Activated CD4-positive, alpha-beta T cell treated with anti-CD3 and anti-CD28 coated beads for 24 hours (primary cell): ENCODE measurements around the gene VMAC.

Experiments
- DNase-seq, 2 donors: peaks; one replicate each; pipeline ENCODE4 v3.0.0-alpha.2; 2020; ENCODE audit warnings: low read depth in 2 of 2

VMAC gene

DNA sequence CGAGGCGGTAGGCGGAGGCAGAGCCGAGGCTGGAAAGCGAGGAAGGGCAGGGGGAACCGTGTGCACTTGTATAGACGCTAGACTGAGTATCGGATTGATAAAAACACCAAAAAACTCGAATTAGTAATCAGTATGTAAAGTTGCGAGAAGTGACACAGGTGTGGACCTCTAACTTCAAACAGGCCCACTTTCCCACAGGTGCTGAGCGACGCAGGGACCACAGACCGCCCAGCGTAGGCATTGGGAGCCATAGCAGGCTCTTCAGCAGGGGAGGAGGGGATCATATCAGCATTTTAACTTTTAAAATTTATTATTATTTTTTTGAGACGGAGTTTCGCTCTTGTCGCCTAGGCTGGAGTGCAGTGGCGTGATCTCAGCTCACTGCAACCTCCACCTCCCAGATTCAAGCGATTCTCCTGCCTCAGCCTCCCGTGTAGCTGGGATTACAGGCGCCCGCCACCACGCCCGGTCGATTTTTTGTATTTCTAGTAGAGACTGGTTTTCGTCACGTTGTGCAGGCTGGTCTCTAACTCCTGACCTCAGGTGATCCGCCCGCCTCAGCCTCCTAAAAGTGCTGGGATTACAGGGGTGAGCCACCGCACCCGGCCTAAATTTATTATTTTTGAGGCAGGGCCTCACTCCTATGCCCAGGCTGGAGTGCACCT is 574 bp downstream of the VMAC start:
- no peak for DNase-seq

DNA sequence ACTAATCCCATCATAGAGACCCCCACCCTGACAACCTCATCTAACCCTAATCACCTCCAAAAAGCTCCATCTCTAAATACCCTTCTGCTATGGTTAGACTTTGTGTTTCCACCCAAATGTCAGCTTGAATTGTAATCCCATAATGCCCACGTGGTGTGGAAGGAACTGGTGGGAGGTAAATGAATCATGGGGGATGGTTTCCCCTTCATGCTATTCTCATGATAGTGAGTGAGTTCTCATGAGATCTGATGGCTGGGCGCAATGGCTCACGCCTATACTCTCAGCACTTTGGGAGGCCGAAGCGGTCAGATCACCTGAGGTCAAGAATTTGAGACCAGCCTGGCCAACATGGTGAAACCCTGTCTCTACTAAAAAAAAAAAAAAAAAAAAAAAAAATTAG is 2.6 kb downstream of the VMAC start:
- no peak for DNase-seq

DNA sequence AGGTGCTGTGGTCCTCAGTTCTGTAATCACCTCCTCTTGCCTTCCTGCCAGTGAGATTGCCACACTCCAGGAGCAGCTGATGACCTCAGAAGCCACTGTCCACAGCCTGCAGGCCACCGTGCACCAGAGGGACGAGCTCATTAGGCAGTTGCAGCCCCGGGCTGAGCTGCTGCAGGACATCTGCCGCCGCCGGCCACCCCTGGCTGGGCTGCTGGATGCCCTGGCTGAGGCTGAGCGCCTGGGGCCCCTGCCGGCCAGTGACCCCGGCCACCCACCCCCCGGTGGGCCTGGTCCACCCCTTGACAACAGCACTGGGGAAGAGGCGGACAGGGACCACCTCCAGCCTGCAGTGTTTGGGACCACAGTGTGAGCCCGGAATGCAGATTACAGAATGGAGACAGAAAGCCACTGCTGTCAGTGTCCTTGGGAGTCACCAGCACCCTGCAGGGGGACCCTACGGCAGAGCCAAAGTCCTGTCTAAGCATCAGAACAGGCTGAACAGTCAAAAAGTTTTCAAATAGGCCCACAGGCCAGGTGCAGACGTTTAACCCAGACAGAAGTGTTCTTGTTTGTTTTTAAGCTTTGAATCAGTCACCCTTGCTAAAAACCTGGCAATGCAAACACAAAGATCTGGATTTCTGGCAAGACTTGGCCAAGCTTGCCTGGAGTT is 4.2 kb downstream of the VMAC start:
- no peak for DNase-seq

DNA sequence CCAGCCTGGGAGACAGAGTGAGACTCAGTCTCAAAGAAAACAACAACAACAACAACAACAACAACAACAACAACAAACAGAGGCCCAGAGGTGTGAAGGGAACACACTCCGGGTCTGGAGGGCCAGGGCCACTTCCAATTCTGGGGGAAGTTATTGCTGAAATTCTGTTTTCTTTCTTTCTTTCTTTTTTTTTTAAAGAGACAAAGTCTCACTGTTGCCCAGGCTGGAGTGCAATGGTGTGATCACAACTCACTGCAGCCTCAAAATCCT is 5.9 kb downstream of the VMAC start:
- DNase-seq: no peak

DNA sequence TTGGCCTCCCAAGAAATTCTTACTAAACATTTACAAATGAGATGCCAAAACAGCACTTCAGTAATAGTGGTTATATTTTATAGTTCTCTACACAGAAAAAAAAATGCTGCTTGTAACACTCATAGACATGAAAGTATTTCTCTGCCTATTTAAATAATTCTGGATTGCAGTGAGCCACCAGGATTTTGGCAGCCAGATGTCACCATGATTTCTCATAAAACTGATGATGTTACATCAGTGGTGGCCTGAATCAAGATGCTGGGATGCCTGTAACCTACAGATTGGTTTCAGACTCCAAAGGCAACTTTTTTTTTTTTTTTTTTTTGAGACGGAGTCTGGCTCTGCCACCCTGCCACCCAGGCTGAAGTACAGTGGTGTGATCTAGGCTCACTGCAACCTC is 6.7 kb downstream of the VMAC start:
- DNase-seq: no peak

DNA sequence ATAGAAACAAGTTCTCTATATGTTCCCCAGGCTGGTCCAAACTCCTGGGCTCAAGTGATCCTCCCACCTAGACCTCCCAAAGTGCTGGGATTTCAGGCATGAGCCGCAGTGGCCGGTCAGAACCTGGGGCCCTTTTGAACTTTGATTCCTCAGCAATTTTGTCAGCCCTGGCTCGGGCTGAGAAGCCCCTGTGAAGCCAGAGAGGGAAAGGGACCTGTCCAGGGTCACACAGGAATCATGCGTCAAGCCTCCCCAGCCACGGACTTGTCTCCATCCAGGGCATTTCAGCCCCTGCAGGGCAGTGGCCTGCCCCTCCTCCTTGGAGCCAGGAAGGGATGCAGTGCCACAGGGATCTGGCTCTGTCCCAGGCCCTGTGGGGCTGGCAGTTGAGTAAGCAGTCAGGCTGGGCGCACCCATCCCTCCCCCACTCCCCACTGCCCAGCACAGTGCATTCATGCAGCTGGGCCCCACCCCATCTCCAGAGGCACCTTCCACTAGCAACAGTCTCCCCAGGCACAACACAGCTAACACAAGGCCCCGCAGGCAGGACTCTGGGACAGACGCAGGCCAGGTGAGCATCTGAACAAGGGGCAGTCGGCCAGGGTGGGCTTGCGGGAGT is 9.2 kb downstream of the VMAC start, which contains the start of gene CAPS:
Gene CAPS, plus strand, starts transcription at position 516 of the 619 bp plus-strand sequence. CDS start 153 bp downstream, outside the sequence.
- no peak for DNase-seq

DNA sequence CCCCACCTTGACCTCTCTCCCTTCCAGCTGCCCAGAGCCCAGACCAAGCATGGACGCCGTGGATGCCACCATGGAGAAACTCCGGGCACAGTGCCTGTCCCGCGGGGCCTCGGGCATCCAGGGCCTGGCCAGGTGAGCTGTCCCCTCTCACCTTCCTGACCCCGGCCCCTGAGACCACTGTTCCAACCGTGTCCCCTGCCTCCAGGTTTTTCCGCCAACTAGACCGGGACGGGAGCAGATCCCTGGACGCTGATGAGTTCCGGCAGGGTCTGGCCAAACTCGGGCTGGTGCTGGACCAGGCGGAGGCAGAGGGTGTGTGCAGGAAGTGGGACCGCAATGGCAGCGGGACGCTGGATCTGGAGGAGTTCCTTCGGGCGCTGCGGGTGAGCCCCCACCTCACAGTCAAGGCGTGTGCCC is 9.7 kb downstream of the VMAC start:
- DNase-seq: no peak

DNA sequence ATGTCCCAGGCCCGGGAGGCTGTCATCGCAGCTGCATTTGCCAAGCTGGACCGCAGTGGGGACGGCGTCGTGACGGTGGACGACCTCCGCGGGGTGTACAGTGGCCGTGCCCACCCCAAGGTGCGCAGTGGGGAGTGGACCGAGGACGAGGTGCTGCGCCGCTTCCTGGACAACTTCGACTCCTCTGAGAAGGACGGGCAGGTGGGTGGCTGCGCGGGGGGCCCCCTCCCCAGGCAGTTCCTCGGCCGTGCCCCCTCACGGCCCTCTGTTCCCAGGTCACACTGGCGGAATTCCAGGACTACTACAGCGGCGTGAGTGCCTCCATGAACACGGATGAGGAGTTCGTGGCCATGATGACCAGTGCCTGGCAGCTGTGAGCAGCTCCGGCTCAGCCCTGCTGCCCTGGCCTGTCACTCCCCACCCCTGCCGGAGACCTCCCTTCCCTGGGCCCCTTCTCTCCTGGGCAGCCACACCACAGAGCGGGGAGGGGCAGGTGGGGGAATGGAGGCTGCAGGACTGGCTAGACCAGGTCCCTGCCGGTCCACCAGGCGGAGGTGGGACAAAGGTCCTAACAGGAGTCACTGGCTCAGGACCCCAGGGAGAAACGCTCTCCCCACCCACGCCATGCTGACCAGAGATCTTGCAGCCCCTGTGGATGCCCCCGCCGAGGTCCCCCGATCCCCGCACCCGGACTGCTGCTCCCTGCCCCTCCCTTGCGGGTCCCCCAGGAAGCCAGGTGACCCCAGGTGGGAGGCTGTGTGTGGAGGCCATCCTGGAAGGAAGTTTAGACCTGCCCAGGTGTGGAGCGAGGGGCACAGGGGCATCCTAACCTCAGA is 10.5 kb downstream of the VMAC start:
- no peak for DNase-seq

DNA sequence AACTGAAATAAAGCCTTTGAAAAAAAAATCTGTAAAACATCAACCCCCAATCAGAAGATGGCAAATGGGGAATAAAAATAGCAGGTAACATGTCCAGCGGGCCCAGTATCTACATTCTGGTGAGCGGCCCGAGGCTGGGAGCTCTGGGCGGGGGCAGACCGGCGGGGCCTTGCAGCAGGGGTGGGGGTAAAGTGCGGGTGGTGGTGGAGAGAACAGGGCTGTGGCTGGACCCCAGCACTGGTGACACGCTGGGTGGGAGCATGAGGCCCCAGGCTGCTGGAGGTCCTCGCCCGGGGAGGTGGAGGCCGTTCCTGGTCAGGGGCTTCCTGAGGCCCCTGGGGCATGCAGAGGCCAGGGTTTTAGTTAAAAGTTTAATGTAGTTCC is 11.1 kb downstream of the VMAC start:
- DNase-seq: no peak

DNA sequence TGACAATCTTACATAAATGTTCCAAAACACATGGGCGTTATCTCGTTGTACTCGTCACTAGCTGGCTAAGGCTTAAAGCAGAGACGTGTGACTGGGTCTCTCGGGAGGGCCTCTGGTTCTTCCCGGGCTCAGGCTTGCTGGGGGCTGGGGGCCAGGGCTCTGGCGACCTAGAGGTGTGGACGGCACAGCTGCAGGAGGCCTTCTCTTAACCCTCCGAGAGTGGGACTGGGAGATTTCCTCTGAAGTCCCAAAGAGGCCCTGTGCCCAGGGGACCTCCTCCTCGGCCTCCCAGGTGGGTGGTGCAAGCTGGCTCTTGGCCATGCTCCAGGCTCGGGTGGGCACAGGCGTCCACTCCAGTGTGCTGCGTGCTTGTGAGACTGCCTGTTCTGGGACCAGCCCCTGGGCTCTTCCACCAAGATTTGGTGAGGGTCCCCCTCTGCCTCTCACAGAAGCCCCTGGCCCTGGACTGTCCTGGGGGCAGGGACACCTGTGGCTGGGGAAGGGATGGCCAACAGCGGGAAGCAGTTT is 11.6 kb downstream of the VMAC start:
- DNase-seq: no peak

DNA sequence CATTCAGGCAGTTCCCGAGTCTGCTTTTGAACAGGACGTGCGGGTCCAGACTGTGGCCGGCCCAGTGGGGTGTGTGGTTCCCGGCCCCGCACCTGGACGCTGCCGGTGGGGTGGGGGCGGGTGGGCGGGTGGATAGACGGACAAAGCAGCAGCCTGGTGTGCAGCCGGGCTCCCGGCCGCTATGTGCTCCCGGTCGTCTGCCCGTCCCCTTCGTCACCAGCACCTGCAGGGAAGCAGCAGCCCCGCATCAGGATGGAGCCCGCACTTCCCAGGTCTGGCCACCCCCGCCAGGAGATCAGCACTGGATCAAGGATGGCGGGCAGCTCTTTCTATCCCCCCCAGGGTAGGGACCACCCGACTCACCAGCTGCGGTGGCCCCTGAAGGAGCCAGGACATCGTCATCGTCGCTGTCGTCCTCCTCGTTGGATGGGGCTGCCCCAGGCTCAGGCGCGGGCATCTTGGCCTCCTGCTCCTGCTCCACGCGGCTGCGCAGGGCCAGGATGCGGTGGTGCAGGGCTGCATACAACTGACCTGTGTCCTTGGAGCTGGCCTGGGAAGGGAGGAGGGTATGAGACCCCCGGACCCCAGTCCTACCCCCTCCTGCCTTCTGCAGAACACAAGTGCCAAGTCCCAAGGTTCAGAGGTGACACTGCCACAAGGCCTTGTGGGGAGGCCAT is 12.9 kb downstream of the VMAC start:
- no peak for DNase-seq

DNA sequence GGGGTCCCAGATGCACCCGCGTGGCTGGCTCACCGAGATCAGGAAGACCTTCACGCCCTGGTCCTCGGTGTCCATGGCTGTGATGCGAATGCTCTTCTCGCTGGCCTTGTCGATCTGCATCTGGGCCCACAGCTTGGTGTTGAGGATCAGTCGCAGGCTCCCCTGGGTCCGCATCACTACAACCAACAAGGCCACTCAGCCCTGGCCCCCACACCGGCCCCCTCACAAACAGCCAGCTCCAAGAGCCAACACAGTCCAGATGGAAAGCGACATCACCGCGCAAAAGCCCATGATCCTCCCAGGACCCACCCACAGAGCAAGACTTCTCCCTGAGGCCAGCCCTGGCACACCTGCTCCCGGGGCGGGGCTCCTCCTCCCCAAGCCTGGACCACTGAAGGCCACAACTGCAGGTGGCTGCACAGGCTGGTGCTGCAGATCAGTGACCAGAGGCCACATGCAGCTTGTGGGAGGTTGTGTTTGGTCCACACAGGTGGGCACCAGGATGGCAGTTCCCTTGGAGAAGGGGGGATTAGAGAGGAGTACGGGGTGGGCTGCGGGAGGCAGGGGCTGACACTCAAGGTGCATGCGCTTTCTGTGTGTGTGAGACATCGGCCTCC is 13.9 kb downstream of the VMAC start:
- DNase-seq: no peak

DNA sequence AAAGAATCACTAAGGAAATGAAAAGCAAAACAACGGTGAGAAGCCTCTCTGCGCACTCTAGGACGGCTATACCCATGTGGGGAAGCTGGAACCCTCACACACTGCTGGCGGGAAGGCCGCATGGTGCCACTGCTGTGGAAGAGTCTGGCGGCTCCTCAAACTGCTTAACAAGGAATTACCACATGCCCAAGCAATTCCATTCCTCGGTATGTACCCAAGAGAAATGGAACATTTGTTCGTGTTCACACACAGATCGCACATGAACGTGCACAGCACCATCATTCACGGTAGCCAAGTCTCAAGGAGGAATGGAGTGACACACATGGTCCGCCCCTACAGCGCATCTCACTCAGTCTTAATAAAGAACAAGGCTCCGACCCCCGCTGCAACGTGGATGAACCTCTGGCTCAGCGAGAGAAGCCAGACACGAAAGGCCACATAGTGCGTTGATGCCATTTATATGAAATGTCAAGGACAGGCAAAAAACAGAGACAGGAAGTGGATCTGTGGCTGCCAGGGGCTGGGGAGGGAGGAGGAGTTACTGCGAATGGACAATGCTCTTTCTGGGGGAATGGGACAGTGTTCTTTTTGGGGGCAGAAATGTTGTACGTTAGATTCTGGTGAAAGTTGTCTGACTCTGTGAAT is 17.0 kb downstream of the VMAC start:
- DNase-seq: no peak

DNA sequence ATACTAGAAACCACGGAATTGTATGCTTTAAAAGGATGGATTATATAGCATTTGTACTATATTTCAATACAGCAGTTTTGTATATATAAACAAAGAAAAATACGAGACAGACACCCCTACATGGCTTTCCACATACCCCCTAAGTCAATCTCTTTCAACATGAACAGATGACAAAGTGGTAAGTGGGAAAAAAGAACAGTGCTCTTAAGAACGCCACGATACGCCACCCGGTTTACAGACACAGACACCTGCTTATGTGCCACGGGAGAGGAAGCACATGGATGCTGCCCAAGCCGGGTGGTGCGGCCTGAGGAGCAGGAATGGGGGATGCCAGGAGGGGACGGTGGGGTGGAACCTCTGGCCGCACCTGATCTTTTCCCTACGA is 17.5 kb downstream of the VMAC start:
- DNase-seq: no peak

DNA sequence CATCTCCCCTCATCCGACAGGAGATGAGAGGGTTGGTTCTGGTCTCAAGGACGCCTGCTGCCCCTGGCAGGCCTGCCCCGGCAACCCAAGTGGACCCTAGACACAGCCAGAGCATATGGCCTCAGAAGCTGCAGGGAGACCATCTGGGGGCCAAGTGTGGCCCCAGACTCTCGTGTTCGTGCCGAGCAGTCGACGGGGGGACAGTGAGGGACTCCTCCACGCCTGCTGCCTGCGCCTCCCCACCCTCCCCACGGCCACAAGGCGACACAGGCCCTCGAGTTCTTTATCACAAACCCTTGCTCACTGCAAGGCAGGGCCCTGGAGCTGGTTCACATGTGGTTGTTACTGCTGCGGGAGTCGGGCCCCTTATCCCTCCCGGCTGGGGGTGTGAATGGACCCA is 18.7 kb downstream of the VMAC start:
- DNase-seq: no peak

DNA sequence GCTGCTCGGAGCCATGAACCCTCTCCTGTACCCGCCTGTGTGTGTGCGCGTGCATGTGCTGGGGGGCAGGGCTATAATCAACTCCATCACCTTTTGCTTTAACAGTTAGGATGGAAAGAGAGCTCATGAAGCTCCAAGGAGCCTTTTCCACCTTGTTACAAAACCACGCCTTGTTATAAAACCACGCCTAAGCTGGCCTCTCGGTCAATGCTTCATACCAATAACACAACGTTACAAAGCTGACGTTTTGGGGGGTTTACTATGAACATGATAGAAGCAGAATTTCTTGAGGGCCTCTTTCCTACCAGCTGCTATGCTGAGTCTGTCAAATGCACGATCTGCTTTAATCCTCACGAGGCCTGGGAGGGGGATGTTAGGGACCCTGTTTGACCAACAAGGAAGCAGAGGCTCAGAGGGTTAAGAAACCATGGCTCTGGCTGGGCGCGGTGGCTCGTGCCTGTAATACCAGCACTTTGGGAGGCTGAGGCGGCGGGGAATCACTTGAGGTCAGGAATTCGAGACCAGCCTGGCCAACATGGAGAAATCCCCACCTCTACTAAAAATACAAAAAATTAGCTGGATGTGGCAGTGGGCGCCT is 21.3 kb downstream of the VMAC start:
- DNase-seq: no peak

DNA sequence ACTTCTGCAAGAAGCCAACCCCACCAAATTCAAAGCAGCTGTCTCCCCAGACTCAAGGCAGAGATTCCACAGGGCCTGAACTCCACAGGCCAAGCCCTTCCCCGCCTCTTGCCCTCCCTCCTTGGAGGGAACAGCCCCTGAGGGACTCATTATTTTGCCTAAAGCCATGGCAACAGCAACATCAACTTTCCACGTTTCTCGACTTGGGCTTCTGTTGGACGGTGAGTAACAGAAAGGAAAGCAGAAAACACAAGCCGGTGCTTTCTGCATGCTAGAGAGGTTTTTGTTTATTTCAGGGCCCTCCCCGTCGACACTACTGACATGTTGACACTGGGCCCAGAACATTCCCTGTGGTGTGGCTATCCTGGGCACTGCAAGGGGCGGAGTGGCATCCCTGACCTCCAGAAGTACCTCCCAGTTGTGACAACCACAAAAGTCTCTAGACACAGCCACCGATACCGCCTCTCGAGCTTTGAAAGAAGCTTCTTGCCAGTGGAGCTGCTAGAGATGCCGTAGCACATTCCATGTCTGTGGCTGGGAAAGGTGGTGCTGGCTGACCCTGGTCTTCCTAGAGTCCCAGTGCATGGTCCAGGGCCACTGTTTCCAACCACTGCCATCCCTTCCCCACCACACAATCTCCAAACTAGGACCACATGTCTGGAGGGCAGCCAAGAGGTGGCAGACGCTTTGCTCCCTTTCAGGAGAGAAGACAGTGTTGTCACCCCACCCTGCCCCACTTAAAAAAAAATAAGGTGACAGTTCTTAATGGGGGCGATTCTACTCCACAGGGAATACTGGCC is 22.2 kb downstream of the VMAC start:
- no peak for DNase-seq

DNA sequence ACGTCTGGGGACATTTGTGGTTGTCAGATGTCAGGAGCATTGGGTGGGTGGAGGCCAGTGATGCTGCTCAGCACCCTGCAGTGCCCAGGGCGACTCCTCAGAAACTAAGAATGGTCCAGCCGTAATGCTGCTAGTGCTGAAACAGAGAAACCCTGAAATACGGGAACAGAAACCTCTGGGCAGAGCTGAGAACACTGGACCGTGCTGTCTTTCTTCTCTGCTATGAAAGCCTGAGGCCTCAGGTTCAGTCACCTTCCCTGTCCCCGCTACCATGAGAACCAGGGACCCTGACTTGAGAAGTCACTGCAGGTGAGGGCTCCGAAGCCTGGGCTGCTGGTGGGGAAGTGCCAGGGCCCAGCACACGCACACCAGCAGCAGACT is 22.8 kb downstream of the VMAC start:
- no peak for DNase-seq

DNA sequence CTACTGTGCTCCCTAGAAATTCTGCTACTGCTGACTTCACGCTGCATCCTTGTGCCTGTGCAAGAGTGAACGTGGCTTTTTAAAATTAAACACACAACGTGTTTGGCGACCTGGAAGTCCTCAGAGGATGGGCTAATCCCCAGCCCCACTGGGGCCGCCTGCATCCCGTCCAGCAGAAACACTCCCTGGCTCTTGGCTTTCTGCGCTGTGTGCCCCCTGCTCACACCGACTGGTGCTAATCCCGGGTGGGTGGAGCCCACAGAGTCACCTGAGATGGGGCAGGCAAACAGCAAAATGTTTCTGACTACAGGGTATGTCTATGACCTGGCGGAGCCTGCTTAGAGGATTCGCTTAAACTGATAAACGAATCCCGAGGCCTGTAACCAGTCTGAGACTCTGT is 24.5 kb downstream of the VMAC start:
- DNase-seq: no peak

DNA sequence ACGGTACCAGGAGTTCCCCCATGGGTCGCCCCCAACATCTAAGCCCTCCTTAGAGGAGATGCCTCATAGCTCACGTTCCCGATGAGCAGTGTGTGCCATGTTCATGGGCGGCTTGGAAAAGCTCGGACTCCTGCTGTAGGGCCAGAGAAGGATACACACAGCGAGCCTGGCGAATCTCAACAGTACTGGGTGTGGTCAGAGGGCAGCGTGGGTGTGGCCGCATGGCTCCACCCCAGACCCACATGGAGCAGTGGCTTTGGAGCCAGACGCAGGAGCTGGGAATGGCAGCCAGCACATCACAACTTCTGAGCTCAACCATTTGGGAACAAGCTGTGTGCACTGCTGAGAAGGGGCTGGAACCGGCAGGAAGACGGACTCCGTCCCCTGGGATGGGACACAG is 25.0 kb downstream of the VMAC start:
- no peak for DNase-seq
